ENCODE data around the gene ZNF77. TPM values are rescaled to one million over a fixed set of nuclear protein-coding genes. Genes with fewer than 3 reads are reported as not detected.

Gene ZNF77
- total RNA-seq, 1 experiment from 2014 or later: 5.9 TPM

DNA sequence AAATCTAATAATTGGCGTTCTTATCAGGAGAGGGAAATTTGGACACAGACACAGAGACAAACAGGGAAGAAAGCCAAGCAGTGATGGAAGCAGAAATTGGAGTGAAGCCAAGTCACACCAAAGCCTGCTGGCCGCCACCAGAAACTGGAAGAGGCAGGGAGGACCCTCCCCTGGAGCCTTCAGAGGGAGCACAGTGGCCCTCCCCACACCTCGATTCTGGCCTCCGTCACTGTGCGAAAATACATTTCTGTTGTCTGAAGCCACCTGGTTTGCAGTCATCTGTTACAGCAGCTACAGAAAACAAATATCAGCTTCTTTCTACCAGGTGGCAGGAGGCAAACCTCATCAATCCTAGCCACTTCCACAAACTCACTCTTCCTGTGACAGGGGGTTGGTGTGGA lies 24.3 kb upstream of the ZNF77 start:
- Histone ChIP-seq H3K27ac (ENCODE audit: low read depth, low read length) (no peak overlapping the region), H3K4me2 (ENCODE audit: low read length) (no peak overlapping the region), H3K9me3 (ENCODE audit: control insufficient read depth in 1 of 2, insufficient read depth in 1 of 2, low read depth in 1 of 2, low read length in 2 of 2) (no peaks in the 10 kb centered on the region), H3K9ac (ENCODE audit: low read length) (no peak overlapping the region), H3K27me3 (ENCODE audit: insufficient read depth, low read length) (no peaks in the 10 kb centered on the region), H3K4me1 (ENCODE audit: control insufficient read depth in 1 of 2, insufficient read depth in 2 of 2, low read length in 2 of 2) (peaks cover 4 to 5% of the 10 kb centered on the region in 2 experiments; a peak in 3 of 4 replicates), H3K79me2 (ENCODE audit: insufficient read depth, low read length) (no peaks in the 10 kb centered on the region), H4K20me1 (ENCODE audit: insufficient read depth) (no peaks in the 10 kb centered on the region), H3K36me3 (ENCODE audit: control insufficient read depth in 1 of 2, insufficient read depth in 2 of 2, low read length in 2 of 2) (no peaks in the 10 kb centered on the region), H3K9me2 (ENCODE audit: insufficient read depth) (no peaks in the 10 kb centered on the region), H3K4me3 (replicated peaks in 1 of 2; ENCODE audit: low read depth in 1 of 2, low read length in 2 of 2) (no peak overlapping the region), H2AFZ (ENCODE audit: low read depth, low read length, poor library complexity, severe bottlenecking) (no peak overlapping the region)
- RAD21 ChIA-PET (ENCODE audit: low non-redundant PET in 1 of 2, low total read pairs in 2 of 2, uncharacterized antibody in 2 of 2, unreplicated experiment in 2 of 2): no interaction called here
- TF ChIP-seq SRF (IDR thresholded peaks at IDR 0.05; ENCODE audit: low read depth) (no peak), EZH2 (IDR thresholded peaks at IDR 0.05) (no peak), ZFX (IDR thresholded peaks at IDR 0.05) (no peak), ELF1 (IDR thresholded peaks at IDR 0.05; ENCODE audit: borderline replicate concordance, low read depth) (no peak), CBX3 (IDR thresholded peaks at IDR 0.05; ENCODE audit: low read depth) (no peak), JUND (IDR thresholded peaks at IDR 0.05) (no peak), SP1 (IDR thresholded peaks at IDR 0.05; ENCODE audit: low read depth) (no peak), CEBPB (IDR thresholded peaks at IDR 0.05; ENCODE audit: low read depth) (no peak), POLR2A (IDR thresholded peaks at IDR 0.05; ENCODE audit: borderline replicate concordance, extremely low read depth, insufficient read depth, insufficient read length) (no peak), EZH2phosphoT487 (IDR thresholded peaks at IDR 0.05; ENCODE audit: borderline replicate concordance) (no peak), SIN3A (IDR thresholded peaks at IDR 0.05; ENCODE audit: low read depth) (no peak), POLR2AphosphoS5 (IDR thresholded peaks at IDR 0.05; ENCODE audit: low read depth, low read length) (no peak), RAD21 (IDR thresholded peaks at IDR 0.05; ENCODE audit: low read depth) (no peak), ZNF274 (IDR thresholded peaks at IDR 0.05; ENCODE audit: low read depth, low read length) (no peak), EGR1 (IDR thresholded peaks at IDR 0.05; ENCODE audit: low read depth) (no peak), YY1 (IDR thresholded peaks at IDR 0.05; ENCODE audit: extremely low read depth, insufficient replicate concordance, low read depth, low read length) (no peak)
- TF ChIP-seq, protein P1, sequence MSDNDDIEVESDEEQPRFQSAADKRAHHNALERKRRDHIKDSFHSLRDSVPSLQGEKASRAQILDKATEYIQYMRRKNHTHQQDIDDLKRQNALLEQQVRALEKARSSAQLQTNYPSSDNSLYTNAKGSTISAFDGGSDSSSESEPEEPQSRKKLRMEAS (IDR thresholded peaks at IDR 0.05): no peak
- TF ChIP-seq, protein P2, sequence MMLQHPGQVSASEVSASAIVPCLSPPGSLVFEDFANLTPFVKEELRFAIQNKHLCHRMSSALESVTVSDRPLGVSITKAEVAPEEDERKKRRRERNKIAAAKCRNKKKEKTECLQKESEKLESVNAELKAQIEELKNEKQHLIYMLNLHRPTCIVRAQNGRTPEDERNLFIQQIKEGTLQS (IDR thresholded peaks at IDR 0.05): no peak
- TF ChIP-seq, protein P3, sequence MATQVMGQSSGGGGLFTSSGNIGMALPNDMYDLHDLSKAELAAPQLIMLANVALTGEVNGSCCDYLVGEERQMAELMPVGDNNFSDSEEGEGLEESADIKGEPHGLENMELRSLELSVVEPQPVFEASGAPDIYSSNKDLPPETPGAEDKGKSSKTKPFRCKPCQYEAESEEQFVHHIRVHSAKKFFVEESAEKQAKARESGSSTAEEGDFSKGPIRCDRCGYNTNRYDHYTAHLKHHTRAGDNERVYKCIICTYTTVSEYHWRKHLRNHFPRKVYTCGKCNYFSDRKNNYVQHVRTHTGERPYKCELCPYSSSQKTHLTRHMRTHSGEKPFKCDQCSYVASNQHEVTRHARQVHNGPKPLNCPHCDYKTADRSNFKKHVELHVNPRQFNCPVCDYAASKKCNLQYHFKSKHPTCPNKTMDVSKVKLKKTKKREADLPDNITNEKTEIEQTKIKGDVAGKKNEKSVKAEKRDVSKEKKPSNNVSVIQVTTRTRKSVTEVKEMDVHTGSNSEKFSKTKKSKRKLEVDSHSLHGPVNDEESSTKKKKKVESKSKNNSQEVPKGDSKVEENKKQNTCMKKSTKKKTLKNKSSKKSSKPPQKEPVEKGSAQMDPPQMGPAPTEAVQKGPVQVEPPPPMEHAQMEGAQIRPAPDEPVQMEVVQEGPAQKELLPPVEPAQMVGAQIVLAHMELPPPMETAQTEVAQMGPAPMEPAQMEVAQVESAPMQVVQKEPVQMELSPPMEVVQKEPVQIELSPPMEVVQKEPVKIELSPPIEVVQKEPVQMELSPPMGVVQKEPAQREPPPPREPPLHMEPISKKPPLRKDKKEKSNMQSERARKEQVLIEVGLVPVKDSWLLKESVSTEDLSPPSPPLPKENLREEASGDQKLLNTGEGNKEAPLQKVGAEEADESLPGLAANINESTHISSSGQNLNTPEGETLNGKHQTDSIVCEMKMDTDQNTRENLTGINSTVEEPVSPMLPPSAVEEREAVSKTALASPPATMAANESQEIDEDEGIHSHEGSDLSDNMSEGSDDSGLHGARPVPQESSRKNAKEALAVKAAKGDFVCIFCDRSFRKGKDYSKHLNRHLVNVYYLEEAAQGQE (IDR thresholded peaks at IDR 0.05; ENCODE audit: low read depth): no peak
- POLR2A ChIA-PET: no interaction called here
- ATAC-seq (no peak), DNase-seq (ENCODE audit: low read depth, low spot score) (no peak)
- CTCF ChIA-PET: interaction anchor here (3.3 kb wide), 1 partner anchor 18 kb away, joined by 11 read pairs; no protein-coding TSS in a partner anchor
- intact Hi-C loops (cut with micrococcal nuclease): no loop called here
- no TSS peak for BruUV-seq (replicated peaks)

Data from HCT116 (cell line).